ENCODE data around the gene MYL9. TPM values are rescaled to one million over a fixed set of nuclear protein-coding genes. Genes with fewer than 3 reads are reported as not detected.

Gene MYL9
- total and polyA plus RNA-seq, 2 experiments from 2014 or later = 29.7 to 100 TPM

DNA sequence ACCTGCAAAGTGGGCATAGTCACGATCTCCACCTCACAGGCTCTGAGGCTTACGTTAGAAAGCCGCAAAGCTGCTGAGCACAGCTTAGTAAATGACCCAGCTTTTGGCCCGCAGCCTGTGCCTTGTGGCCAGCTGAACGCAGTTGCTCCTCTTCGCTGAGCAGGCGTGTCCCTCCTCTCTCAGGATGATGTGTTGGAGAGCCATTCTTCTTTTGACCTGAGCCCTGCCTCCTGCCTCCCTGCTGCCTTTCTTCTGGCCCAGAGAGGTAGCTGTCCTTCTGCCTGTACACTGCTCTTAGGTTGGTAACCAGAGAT lies 47.6 kb upstream of the MYL9 start (continued):
- TF ChIP-seq, protein P1, sequence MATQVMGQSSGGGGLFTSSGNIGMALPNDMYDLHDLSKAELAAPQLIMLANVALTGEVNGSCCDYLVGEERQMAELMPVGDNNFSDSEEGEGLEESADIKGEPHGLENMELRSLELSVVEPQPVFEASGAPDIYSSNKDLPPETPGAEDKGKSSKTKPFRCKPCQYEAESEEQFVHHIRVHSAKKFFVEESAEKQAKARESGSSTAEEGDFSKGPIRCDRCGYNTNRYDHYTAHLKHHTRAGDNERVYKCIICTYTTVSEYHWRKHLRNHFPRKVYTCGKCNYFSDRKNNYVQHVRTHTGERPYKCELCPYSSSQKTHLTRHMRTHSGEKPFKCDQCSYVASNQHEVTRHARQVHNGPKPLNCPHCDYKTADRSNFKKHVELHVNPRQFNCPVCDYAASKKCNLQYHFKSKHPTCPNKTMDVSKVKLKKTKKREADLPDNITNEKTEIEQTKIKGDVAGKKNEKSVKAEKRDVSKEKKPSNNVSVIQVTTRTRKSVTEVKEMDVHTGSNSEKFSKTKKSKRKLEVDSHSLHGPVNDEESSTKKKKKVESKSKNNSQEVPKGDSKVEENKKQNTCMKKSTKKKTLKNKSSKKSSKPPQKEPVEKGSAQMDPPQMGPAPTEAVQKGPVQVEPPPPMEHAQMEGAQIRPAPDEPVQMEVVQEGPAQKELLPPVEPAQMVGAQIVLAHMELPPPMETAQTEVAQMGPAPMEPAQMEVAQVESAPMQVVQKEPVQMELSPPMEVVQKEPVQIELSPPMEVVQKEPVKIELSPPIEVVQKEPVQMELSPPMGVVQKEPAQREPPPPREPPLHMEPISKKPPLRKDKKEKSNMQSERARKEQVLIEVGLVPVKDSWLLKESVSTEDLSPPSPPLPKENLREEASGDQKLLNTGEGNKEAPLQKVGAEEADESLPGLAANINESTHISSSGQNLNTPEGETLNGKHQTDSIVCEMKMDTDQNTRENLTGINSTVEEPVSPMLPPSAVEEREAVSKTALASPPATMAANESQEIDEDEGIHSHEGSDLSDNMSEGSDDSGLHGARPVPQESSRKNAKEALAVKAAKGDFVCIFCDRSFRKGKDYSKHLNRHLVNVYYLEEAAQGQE (IDR thresholded peaks at IDR 0.05; ENCODE audit: unreplicated experiment) = no peak
- no peak for TF ChIP-seq ZNF331 (CRISPR knock-in tag; IDR thresholded peaks at IDR 0.05; ENCODE audit: low read depth)
- TF ChIP-seq, protein P2, sequence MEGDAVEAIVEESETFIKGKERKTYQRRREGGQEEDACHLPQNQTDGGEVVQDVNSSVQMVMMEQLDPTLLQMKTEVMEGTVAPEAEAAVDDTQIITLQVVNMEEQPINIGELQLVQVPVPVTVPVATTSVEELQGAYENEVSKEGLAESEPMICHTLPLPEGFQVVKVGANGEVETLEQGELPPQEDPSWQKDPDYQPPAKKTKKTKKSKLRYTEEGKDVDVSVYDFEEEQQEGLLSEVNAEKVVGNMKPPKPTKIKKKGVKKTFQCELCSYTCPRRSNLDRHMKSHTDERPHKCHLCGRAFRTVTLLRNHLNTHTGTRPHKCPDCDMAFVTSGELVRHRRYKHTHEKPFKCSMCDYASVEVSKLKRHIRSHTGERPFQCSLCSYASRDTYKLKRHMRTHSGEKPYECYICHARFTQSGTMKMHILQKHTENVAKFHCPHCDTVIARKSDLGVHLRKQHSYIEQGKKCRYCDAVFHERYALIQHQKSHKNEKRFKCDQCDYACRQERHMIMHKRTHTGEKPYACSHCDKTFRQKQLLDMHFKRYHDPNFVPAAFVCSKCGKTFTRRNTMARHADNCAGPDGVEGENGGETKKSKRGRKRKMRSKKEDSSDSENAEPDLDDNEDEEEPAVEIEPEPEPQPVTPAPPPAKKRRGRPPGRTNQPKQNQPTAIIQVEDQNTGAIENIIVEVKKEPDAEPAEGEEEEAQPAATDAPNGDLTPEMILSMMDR (conservative IDR thresholded peaks at IDR 0.05; ENCODE audit: low read depth in 2 of 2) = no peak

DNA sequence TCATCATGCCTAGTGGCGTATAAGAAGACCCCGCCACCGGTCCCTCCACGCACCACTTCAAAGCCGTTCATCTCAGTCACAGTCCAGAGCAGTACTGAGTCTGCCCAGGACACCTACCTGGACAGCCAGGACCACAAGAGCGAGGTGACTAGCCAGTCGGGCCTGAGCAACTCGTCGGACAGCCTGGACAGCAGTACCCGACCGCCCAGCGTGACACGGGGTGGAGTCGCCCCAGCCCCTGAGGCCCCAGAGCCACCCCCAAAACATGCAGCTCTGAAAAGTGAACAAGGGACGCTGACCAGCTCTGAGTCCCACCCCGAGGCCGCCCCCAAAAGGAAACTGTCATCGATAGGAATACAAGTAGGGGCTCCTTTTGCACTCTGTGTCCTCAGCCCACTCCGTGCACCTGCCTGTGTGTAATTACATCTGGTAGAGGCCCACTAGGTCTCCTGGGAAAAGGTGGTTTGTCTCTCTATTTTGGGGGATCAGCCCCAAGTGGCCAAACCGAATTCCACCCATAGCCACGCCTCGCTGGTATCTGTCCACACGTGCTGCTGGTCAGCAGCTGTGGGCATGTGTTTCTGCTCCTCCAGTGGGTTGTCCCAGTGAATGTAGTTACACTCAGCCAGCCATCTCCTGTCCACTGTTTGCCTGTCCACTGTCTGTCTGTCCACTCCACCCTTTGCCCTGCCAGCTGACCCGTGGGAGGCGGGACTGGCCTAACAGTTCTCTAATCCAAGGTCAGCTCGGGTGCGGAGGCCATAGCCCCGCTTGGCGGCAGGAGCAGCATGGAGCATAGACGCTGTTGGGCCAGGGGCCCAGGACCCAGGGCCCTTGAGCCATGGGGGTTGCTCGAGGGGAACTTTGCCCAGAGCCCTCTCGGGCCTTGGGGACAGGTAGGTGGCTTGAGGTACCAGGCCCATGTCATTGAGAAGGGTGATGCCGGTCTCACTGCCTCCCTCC lies 44.3 kb upstream of the MYL9 start:
- peaks cover 8% of the 10 kb centered on the region; the same call in 1 of the 2 replicates for H3K79me2 ChIP-seq (replicated peaks; ENCODE audit: insufficient read depth)
- TF ChIP-seq ZNF114 (CRISPR knock-in tag; IDR thresholded peaks at IDR 0.05) (no peak), NANOG (IDR thresholded peaks at IDR 0.05; ENCODE audit: borderline replicate concordance) (no peak), CREB1 (CRISPR knock-in tag; IDR thresholded peaks at IDR 0.05; ENCODE audit: low read depth) (no peak), EZH2 (IDR thresholded peaks at IDR 0.05; ENCODE audit: low read depth, unreplicated experiment) (no peak), POLR2AphosphoS5 (IDR thresholded peaks at IDR 0.05; ENCODE audit: low read depth) (no peak)
- TF ChIP-seq, protein P2 (conservative IDR thresholded peaks at IDR 0.05; ENCODE audit: low read depth in 2 of 2) = no peak
- TF ChIP-seq, protein P3, sequence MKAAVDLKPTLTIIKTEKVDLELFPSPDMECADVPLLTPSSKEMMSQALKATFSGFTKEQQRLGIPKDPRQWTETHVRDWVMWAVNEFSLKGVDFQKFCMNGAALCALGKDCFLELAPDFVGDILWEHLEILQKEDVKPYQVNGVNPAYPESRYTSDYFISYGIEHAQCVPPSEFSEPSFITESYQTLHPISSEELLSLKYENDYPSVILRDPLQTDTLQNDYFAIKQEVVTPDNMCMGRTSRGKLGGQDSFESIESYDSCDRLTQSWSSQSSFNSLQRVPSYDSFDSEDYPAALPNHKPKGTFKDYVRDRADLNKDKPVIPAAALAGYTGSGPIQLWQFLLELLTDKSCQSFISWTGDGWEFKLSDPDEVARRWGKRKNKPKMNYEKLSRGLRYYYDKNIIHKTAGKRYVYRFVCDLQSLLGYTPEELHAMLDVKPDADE (IDR thresholded peaks at IDR 0.05) = no peak
- TF ChIP-seq, protein P1 (IDR thresholded peaks at IDR 0.05; ENCODE audit: unreplicated experiment) = no peak

More for the DNA sequence above, 44.3 kb upstream of the MYL9 start:
- H3K27me3 ChIP-seq (ENCODE audit: insufficient read depth) = no peaks in the 10 kb centered on the region
- H3K27me3 Mint-ChIP-seq (ENCODE audit: insufficient read depth, low read depth, poor library complexity) = peaks cover 10% of the 10 kb centered on the region
- no peak overlapping the region for H3K4me3 Mint-ChIP-seq
- peaks cover 35% of the 10 kb centered on the region for H3K36me3 Mint-ChIP-seq (ENCODE audit: low read depth)
- H3F3A ChIP-seq (replicated peaks; ENCODE audit: low read depth) = no peaks in the 10 kb centered on the region
- H3K9me3 Mint-ChIP-seq = no peaks in the 10 kb centered on the region
- H3K4me3 ChIP-seq = no peak overlapping the region
- H3K9me2 ChIP-seq (ENCODE audit: insufficient read depth) = no peaks in the 10 kb centered on the region
- no peak overlapping the region for H3K27ac Mint-ChIP-seq
- ATAC-seq (no peak), DNase-seq (ENCODE audit: low spot score) (no peak)
- peaks cover 14% of the 10 kb centered on the region for H4K20me1 ChIP-seq (replicated peaks; ENCODE audit: insufficient read depth)
- peaks cover 4% of the 10 kb centered on the region for H3K4me1 Mint-ChIP-seq
- H3K4me1 ChIP-seq (ENCODE audit: insufficient read depth) = peaks cover under 1% of the 10 kb centered on the region; the same call in 1 of the 2 replicates
- H3K27ac ChIP-seq (ENCODE audit: low read depth) = no peak overlapping the region
- no peaks in the 10 kb centered on the region; the same call in 1 of the 2 replicates for H3K36me3 ChIP-seq (ENCODE audit: insufficient read depth)
- H3K4me2 ChIP-seq = no peak overlapping the region
- H2AFZ ChIP-seq = no peak overlapping the region

Measured in GM23338 (cell line).